Activated CD4-positive, alpha-beta T cell treated with anti-CD3 and anti-CD28 coated beads, Interleukin-2, amount 10 ng/mL, durations not matched to agents 24 days and 14 days (primary cell): ENCODE data around the gene LPIN1. TPM values are rescaled to one million over a fixed set of nuclear protein-coding genes. Genes with fewer than 3 reads are reported as not detected.
A peak's percentile ranks its signal among the peaks of the same experiment; 100 is the strongest.
"Not testable (repeated sequence)": the region's sequence is repeated elsewhere in the genome, so short reads cannot be mapped to it uniquely, and the experiment has no call there.

Experiments used
- DNase-seq: peaks from one replicate; pipeline ENCODE4 v3.0.0; 2022
- H3K27ac Mint-ChIP-seq: one replicate; pipeline ENCODE4 v1.8.0; 2022; ENCODE audit warnings: mild to moderate bottlenecking, mixed read lengths
- H3K27me3 Mint-ChIP-seq: one replicate; pipeline ENCODE4 v1.8.0; 2022; ENCODE audit warnings: mixed read lengths
- H3K36me3 Mint-ChIP-seq: one replicate; pipeline ENCODE4 v1.8.0; 2022; ENCODE audit warnings: low read depth, mild to moderate bottlenecking, mixed read lengths
- H3K4me1 Mint-ChIP-seq: one replicate; pipeline ENCODE4 v1.8.0; 2021; ENCODE audit warnings: mixed read lengths
- H3K4me3 Mint-ChIP-seq: one replicate; pipeline ENCODE4 v1.8.0; 2022; ENCODE audit warnings: mild to moderate bottlenecking, moderate library complexity, mixed read lengths
- H3K9me3 Mint-ChIP-seq: one replicate; pipeline ENCODE4 v1.8.0; 2021; ENCODE audit warnings: mixed read lengths
- intact Hi-C: fragments of 100-400 bp; cut with micrococcal nuclease; formaldehyde crosslinking; loops from one replicate; pipeline ENCODE4 v1.15.1; 2023
- total RNA-seq: library from RNA; stranded (reverse); gene quantifications from 2 replicates; pipeline ENCODE4 v1.2.3, GENCODE V29; 2022

Gene LPIN1
- total RNA-seq, 1 donor from 2014 or later, result 52.3 TPM

DNA sequence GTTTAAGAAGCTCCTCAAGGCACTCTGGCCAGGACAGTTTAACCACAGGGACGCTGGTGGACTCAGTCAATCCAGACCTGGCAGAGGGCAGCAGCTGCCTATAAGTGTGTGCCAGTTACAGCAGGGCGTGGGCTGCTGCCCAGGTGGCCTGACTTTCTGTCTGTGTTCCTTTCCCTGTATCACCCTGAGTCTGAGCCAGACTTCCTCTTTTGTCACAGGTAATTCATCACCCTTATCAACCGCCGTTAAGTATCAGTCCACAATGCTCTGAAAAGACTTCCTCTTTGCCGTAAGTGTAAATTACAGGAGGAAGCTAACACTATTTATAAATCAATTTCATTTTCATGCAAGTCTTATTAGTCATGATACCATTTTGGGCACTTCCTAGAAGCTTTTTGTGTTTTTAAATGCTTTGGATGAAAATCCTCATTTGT lies 7.0 kb downstream of the LPIN1 start:
- Mint-ChIP-seq H3K9me3 (no peaks in the 10 kb centered on the region), H3K4me1 (peaks cover 71% of the 10 kb centered on the region), H3K36me3 (peaks cover 13% of the 10 kb centered on the region), H3K4me3 (peak overlapping the region; percentile 80), H3K27ac (peak overlapping the region; percentile 89), H3K27me3 (no peaks in the 10 kb centered on the region)
- intact Hi-C loops, result loop anchor here (5.0 to 10.0 kb wide), 4 partner anchors 286 to 964 kb away; partner anchors contain the start of genes E2F6 and TRIB2
- peak; percentile 78 for DNase-seq

DNA sequence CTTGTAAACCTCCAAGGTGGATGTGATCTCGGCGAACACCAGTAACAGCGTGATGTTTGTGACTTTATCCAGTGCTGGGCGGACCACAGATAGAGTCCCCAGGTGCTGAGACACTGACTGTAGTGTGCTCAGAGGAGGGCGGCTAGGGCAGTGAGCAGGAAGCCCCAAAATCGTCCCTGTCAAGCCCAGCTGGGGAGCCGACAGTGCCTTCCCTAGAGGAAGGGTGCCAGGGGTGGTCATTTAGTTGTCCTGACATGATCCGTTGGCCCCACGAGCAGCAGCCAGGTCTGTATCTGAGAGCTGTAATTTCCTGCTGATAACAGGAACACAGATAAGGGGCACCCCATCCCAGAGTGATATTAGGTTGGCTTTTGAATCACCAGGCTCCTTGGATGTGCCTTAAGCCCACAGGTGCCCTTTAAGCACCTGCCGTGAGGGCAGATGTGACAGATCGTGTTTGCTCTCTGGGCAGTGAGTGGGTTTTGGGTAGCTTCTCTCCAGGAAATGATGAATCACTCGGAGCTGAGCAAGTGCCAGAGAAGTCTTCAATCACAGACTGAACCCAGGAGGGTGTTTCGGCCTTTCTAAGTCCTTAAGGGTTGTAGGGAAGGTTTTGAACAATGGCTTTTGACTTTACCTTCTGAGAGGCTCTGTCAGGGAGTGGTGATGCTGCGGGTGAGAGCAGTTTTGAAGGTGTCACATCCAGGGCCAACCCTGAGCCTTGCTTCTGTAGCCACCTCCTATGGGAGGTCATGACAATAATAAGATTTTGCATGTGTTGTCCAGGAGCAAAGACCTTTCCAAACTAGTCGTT lies 7.7 kb downstream of the LPIN1 start:
- intact Hi-C loops, result loop anchor here (1.0 to 10.0 kb wide), 7 partner anchors 10 to 963 kb away; partner anchors contain the start of genes E2F6 and TRIB2
- Mint-ChIP-seq H3K27ac (peak overlapping the region; percentile 89), H3K9me3 (no peaks in the 10 kb centered on the region), H3K4me3 (peak overlapping the region; percentile 80), H3K36me3 (peaks cover 19% of the 10 kb centered on the region), H3K4me1 (peaks cover 71% of the 10 kb centered on the region), H3K27me3 (no peaks in the 10 kb centered on the region)
- peak; percentile 87 for DNase-seq

GRCh38 chr2:11754700-11755015 lies 8.2 kb downstream of the LPIN1 start:
- intact Hi-C loops, result loop anchor here (1.0 to 10.0 kb wide), 7 partner anchors 10 to 963 kb away; partner anchors contain the start of genes E2F6 and TRIB2
- H3K27ac Mint-ChIP-seq, result peak overlapping the region; percentile 89
- peak overlapping the region; percentile 80 for H3K4me3 Mint-ChIP-seq
- no peak for DNase-seq
- H3K4me1 Mint-ChIP-seq, result peaks cover 68% of the 10 kb centered on the region
- no peaks in the 10 kb centered on the region for H3K27me3 Mint-ChIP-seq
- H3K9me3 Mint-ChIP-seq, result no peaks in the 10 kb centered on the region
- peaks cover 22% of the 10 kb centered on the region for H3K36me3 Mint-ChIP-seq

GRCh38 chr2:11757101-11757500 lies 10.7 kb downstream of the LPIN1 start:
- H3K4me3 Mint-ChIP-seq, result peak overlapping the region; percentile 53

GRCh38 chr2:11758187-11758586 lies 11.8 kb downstream of the LPIN1 start:
- peak overlapping the region; percentile 55 for H3K27ac Mint-ChIP-seq
- peaks cover 67% of the 10 kb centered on the region for H3K4me1 Mint-ChIP-seq
- H3K9me3 Mint-ChIP-seq, result no peaks in the 10 kb centered on the region
- peaks cover 34% of the 10 kb centered on the region for H3K36me3 Mint-ChIP-seq
- no peaks in the 10 kb centered on the region for H3K27me3 Mint-ChIP-seq
- H3K4me3 Mint-ChIP-seq, result peak overlapping the region; percentile 53
- intact Hi-C loops, result loop anchor here (10.0 kb wide), 1 partner anchor 537 kb away; no protein-coding TSS in a partner anchor
- DNase-seq, result no peak

More at GRCh38 chr2:11757101-11757500, 10.7 kb downstream of the LPIN1 start:
- intact Hi-C loops, result loop anchor here (10.0 kb wide), 1 partner anchor 538 kb away; no protein-coding TSS in a partner anchor
- H3K9me3 Mint-ChIP-seq, result no peaks in the 10 kb centered on the region
- H3K27me3 Mint-ChIP-seq, result no peaks in the 10 kb centered on the region
- peaks cover 27% of the 10 kb centered on the region for H3K36me3 Mint-ChIP-seq
- peaks cover 66% of the 10 kb centered on the region for H3K4me1 Mint-ChIP-seq
- peak; percentile 70 for DNase-seq
- peak overlapping the region; percentile 71 for H3K27ac Mint-ChIP-seq

DNA sequence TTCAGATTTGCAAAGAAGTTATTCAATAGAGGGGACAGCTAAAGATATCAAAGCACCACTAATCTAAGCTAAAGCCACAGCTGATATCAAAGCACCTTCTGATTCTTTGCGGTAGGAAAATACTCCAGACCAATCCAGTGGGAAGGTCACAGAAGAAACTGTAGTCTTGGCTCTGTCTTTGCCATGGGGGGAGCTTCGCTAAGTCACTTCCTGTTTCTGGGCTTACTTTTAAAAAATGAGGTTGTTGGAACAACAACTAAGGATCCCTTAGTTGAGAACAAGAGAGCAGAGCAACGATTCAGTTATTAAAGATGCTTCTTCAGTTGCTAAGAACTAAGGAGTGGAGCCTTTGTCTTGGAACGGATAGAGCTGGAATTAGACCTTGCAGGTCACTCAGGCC lies 12.2 kb downstream of the LPIN1 start:
- peaks cover 63% of the 10 kb centered on the region for H3K4me1 Mint-ChIP-seq
- H3K36me3 Mint-ChIP-seq, result peaks cover 37% of the 10 kb centered on the region
- no peaks in the 10 kb centered on the region for H3K9me3 Mint-ChIP-seq
- H3K27me3 Mint-ChIP-seq, result no peaks in the 10 kb centered on the region
- peak overlapping the region; percentile 55 for H3K27ac Mint-ChIP-seq
- DNase-seq, result no peak
- intact Hi-C loops, result loop anchor here (10.0 kb wide), 1 partner anchor 536 kb away; no protein-coding TSS in a partner anchor
- H3K4me3 Mint-ChIP-seq, result no peak overlapping the region

DNA sequence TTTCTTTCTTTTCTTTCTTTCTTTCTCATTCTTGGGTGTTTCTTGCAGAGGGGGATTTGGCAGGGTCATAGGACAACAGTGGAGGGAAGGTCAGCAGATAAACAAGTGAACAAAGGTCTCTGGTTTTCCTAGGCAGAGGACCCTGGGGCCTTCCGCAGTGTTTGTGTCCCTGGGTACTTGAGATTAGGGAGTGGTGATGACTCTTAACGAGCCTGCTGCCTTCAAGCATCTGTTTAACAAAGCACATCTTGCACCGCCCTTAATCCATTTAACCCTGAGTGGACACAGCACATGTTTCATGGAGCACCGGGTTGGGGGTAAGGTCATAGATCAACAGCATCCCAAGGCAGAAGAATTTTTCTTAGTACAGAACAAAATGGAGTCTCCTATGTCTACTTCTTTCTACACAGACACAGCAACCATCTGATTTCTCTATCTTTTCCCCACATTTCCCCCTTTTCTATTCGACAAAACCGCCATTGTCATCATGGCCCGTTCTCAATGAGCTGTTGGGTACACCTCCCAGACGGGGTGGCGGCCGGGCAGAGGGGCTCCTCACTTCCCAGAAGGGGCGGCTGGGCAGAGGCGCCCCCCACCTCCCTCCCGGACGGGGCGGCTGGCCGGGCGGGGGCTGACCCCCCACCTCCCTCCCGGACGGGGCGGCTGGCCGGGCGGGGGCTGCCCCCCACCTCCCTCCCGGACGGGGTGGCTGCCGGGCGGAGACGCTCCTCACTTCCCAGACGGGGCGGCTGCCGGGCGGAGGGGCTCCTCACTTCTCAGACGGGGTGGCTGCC lies 12.9 kb downstream of the LPIN1 start:
- intact Hi-C loops, result loop anchor here (10.0 kb wide), 1 partner anchor 535 kb away; no protein-coding TSS in a partner anchor
- peaks cover 40% of the 10 kb centered on the region for H3K36me3 Mint-ChIP-seq
- not testable (repeated sequence) for H3K4me3 Mint-ChIP-seq, H3K9me3 Mint-ChIP-seq, DNase-seq, H3K27me3 Mint-ChIP-seq
- H3K27ac Mint-ChIP-seq, result peak overlapping the region; percentile 26
- H3K4me1 Mint-ChIP-seq, result peaks cover 56% of the 10 kb centered on the region

DNA sequence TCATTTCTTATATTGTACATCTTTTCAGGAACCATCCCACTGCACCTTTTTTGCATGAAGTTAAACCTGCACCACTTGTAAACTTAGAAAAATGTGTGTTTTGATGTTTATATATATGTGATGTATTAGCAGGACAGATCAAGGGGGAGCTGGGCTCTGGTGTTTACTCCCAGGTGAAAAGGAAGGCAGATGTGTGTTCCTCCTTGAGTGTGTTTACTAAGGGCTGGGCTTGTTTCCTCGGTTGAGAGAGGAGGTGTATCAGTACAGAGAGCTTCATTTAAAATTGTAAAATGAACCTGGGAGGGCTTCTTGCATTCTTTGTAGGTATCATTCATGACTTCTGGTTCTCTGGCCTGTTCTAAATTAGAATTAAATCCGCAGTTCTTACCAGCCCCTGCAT lies 14.8 kb downstream of the LPIN1 start:
- Mint-ChIP-seq H3K4me3 (no peak overlapping the region), H3K4me1 (peaks cover 43% of the 10 kb centered on the region), H3K27ac (peak overlapping the region; percentile 2), H3K9me3 (no peaks in the 10 kb centered on the region), H3K36me3 (peaks cover 52% of the 10 kb centered on the region), H3K27me3 (no peaks in the 10 kb centered on the region)
- intact Hi-C loops, result no loop called here
- DNase-seq, result no peak

GRCh38 chr2:11762031-11762430 lies 15.6 kb downstream of the LPIN1 start:
- H3K27ac Mint-ChIP-seq, result no peak overlapping the region
- H3K36me3 Mint-ChIP-seq, result peaks cover 58% of the 10 kb centered on the region
- H3K27me3 Mint-ChIP-seq, result no peaks in the 10 kb centered on the region
- no peak overlapping the region for H3K4me3 Mint-ChIP-seq
- no peaks in the 10 kb centered on the region for H3K9me3 Mint-ChIP-seq
- no peak for DNase-seq
- intact Hi-C loops, result no loop called here
- peaks cover 38% of the 10 kb centered on the region for H3K4me1 Mint-ChIP-seq

- Mint-ChIP-seq H3K9me3 (no peaks in the 10 kb centered on the region), H3K4me1 (peaks cover 38% of the 10 kb centered on the region), H3K27me3 (no peaks in the 10 kb centered on the region), H3K36me3 (peaks cover 59% of the 10 kb centered on the region), H3K4me3 (no peak overlapping the region), H3K27ac (no peak overlapping the region)
- DNase-seq, result no peak
- intact Hi-C loops, result no loop called here
These were observed 16.5 kb downstream of the LPIN1 start for GRCh38 chr2:11762799-11763461.

GRCh38 chr2:11764359-11764758 lies 17.9 kb downstream of the LPIN1 start:
- H3K27me3 Mint-ChIP-seq, result no peaks in the 10 kb centered on the region
- peaks cover 57% of the 10 kb centered on the region for H3K36me3 Mint-ChIP-seq
- no peak for DNase-seq
- no peaks in the 10 kb centered on the region for H3K9me3 Mint-ChIP-seq
- H3K4me1 Mint-ChIP-seq, result peaks cover 28% of the 10 kb centered on the region
- H3K27ac Mint-ChIP-seq, result no peak overlapping the region
- no peak overlapping the region for H3K4me3 Mint-ChIP-seq
- intact Hi-C loops, result no loop called here

GRCh38 chr2:11764920-11765319 lies 18.5 kb downstream of the LPIN1 start:
- Mint-ChIP-seq H3K9me3 (no peaks in the 10 kb centered on the region), H3K27me3 (no peaks in the 10 kb centered on the region), H3K4me1 (peaks cover 30% of the 10 kb centered on the region), H3K36me3 (peaks cover 60% of the 10 kb centered on the region), H3K27ac (no peak overlapping the region), H3K4me3 (no peak overlapping the region)
- no peak for DNase-seq
- intact Hi-C loops, result no loop called here

GRCh38 chr2:11765501-11765900 lies 19.1 kb downstream of the LPIN1 start:
- H3K27ac Mint-ChIP-seq, result no peak overlapping the region
- intact Hi-C loops, result no loop called here
- H3K36me3 Mint-ChIP-seq, result peaks cover 61% of the 10 kb centered on the region
- H3K4me3 Mint-ChIP-seq, result no peak overlapping the region
- peaks cover 27% of the 10 kb centered on the region for H3K4me1 Mint-ChIP-seq
- DNase-seq, result no peak
- no peaks in the 10 kb centered on the region for H3K9me3 Mint-ChIP-seq
- no peaks in the 10 kb centered on the region for H3K27me3 Mint-ChIP-seq
